ENCODE data around the gene INS. TPM values are rescaled to one million over a fixed set of nuclear protein-coding genes. Genes with fewer than 3 reads are reported as not detected.
"Not testable (repeated sequence)": the region's sequence is repeated elsewhere in the genome, so short reads cannot be mapped to it uniquely, and the experiment has no call there.

The INS gene
- total RNA-seq, 1 donor from 2014 or later: not detected

GRCh38 chr11:2182692-2183474 is 21.9 kb upstream of the INS start:
- Mint-ChIP-seq H3K27ac (no peak overlapping the region), H3K27me3 (ENCODE audit: low read depth) (no peaks in the 10 kb centered on the region), H3K36me3 (ENCODE audit: low read depth) (no peaks in the 10 kb centered on the region), H3K4me1 (ENCODE audit: low read depth) (no peaks in the 10 kb centered on the region), H3K4me3 (ENCODE audit: low read depth) (no peak overlapping the region), H3K9me3 (no peaks in the 10 kb centered on the region)
- intact Hi-C loops (cut with micrococcal nuclease): no loop called here
- DNase-seq (ENCODE audit: low spot score): no peak

DNA sequence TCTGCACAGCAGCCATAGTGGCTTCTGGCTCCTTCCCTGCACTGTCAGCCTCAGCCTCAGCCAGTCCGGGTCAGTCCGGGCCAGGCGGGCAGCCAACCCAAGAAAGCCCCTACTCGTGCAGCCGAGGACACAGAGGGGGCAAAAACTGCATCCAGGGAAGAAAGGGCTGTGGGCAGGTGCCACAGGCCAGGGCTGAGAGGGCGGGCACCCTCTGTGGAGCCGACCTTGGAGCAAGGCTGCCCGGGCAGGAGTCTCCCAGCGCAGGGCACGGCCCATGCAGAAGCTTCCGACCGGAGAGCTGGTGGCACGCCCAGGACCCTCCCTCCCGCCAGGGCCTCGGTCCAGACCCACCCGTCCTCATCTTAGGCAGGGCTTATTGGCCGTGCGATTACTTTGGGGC is 21.1 kb upstream of the INS start:
- Mint-ChIP-seq H3K9me3 (no peaks in the 10 kb centered on the region), H3K4me3 (ENCODE audit: low read depth) (no peak overlapping the region), H3K27ac (no peak overlapping the region), H3K4me1 (ENCODE audit: low read depth) (no peaks in the 10 kb centered on the region), H3K36me3 (ENCODE audit: low read depth) (no peaks in the 10 kb centered on the region), H3K27me3 (ENCODE audit: low read depth) (no peaks in the 10 kb centered on the region)
- no peak for DNase-seq (ENCODE audit: low spot score)
- intact Hi-C loops (cut with micrococcal nuclease): no loop called here

DNA sequence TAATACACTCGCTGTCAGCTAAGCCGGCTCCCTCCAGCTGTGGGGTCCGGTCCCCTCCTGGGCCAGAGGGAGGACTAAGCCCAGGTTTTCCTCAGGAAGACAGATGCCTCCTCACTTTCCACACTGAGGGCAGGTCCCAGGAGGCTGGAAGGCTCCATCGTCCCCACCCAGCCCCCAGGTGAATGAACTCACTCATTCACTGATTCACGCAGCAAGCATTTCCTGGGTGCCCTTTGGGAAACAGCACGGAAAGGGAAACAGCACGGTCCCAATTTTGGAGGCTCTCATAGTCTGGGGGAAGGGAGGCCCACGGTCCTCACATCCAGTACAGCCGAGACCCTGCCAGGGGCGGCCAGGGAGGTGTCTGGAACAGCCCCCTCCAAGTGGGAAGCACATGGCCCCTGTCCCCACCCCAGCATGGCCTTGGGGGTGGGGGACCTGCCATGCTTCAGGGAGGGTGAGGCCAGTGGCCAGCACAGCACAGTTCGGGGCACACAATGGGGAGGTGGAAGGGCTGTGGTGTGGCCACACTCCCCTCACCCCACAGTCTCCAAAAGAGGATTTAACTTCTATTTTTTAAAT is 19.9 kb upstream of the INS start:
- no peaks in the 10 kb centered on the region for H3K9me3 Mint-ChIP-seq
- no peak overlapping the region for H3K27ac Mint-ChIP-seq
- H3K4me3 Mint-ChIP-seq (ENCODE audit: low read depth): no peak overlapping the region
- no peaks in the 10 kb centered on the region for H3K27me3 Mint-ChIP-seq (ENCODE audit: low read depth)
- H3K36me3 Mint-ChIP-seq (ENCODE audit: low read depth): no peaks in the 10 kb centered on the region
- intact Hi-C loops (cut with micrococcal nuclease): no loop called here
- H3K4me1 Mint-ChIP-seq (ENCODE audit: low read depth): no peaks in the 10 kb centered on the region
- no peak for DNase-seq (ENCODE audit: low spot score)

- no peaks in the 10 kb centered on the region for H3K27me3 Mint-ChIP-seq (ENCODE audit: low read depth)
- intact Hi-C loops (cut with micrococcal nuclease): no loop called here
- H3K27ac Mint-ChIP-seq: no peak overlapping the region
- H3K36me3 Mint-ChIP-seq (ENCODE audit: low read depth): no peaks in the 10 kb centered on the region
- H3K4me3 Mint-ChIP-seq (ENCODE audit: low read depth): no peak overlapping the region
- H3K9me3 Mint-ChIP-seq: no peaks in the 10 kb centered on the region
- no peak for DNase-seq (ENCODE audit: low spot score)
- H3K4me1 Mint-ChIP-seq (ENCODE audit: low read depth): no peaks in the 10 kb centered on the region
These were observed 19.3 kb upstream of the INS start for GRCh38 chr11:2180347-2180746.

- Mint-ChIP-seq H3K36me3 (ENCODE audit: low read depth) (no peaks in the 10 kb centered on the region), H3K4me1 (ENCODE audit: low read depth) (no peaks in the 10 kb centered on the region), H3K27me3 (ENCODE audit: low read depth) (no peaks in the 10 kb centered on the region), H3K4me3 (ENCODE audit: low read depth) (no peak overlapping the region), H3K27ac (no peak overlapping the region), H3K9me3 (no peaks in the 10 kb centered on the region)
- DNase-seq (ENCODE audit: low spot score): no peak
- intact Hi-C loops (cut with micrococcal nuclease): no loop called here
These were observed 18.5 kb upstream of the INS start for GRCh38 chr11:2179516-2179915.

- Mint-ChIP-seq H3K27me3 (ENCODE audit: low read depth) (no peaks in the 10 kb centered on the region), H3K9me3 (no peaks in the 10 kb centered on the region), H3K4me1 (ENCODE audit: low read depth) (no peaks in the 10 kb centered on the region), H3K4me3 (ENCODE audit: low read depth) (no peak overlapping the region), H3K36me3 (ENCODE audit: low read depth) (no peaks in the 10 kb centered on the region), H3K27ac (no peak overlapping the region)
- intact Hi-C loops (cut with micrococcal nuclease): no loop called here
- DNase-seq (ENCODE audit: low spot score): no peak
These were observed 18.0 kb upstream of the INS start for GRCh38 chr11:2178906-2179494.

DNA sequence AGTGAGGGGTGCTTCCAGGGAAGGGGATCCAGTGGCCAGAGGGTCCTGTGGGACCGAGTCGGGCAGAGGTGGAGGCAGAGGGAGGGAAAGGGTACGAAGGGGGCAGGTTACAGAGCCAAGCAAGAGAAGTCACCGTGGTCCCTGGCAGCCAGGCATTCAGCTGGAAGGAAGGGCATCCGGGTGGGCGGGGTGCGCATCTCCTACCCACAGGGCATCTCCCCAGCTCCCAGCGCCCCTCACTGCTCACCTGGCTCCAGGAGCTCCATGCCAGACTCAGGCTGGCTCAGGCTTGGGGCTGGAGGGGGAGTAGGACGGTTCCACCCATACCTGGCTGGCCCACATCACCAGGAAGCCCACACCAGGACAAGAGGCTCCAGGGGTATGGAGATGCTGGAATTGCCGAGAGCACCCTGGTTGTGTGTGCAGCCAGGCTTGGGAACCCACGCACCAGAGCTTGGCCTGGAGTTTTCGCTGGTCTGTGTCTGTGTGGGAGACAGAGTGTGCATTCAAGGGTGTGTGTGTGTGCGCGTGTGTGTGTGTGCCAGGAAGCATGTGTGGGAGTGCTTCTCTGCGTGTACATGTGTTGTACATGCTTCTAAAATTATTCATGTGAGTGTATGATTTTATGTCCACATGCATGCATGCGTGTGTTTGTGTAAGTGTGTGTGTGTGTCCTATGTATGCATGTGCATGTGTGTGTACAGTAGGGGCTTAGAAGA is 17.2 kb upstream of the INS start:
- H3K27ac Mint-ChIP-seq; H3K4me1 Mint-ChIP-seq (ENCODE audit: low read depth); H3K4me3 Mint-ChIP-seq (ENCODE audit: low read depth); H3K27me3 Mint-ChIP-seq (ENCODE audit: low read depth); intact Hi-C loops (cut with micrococcal nuclease); H3K36me3 Mint-ChIP-seq (ENCODE audit: low read depth); DNase-seq (ENCODE audit: low spot score); H3K9me3 Mint-ChIP-seq: not testable (repeated sequence)

DNA sequence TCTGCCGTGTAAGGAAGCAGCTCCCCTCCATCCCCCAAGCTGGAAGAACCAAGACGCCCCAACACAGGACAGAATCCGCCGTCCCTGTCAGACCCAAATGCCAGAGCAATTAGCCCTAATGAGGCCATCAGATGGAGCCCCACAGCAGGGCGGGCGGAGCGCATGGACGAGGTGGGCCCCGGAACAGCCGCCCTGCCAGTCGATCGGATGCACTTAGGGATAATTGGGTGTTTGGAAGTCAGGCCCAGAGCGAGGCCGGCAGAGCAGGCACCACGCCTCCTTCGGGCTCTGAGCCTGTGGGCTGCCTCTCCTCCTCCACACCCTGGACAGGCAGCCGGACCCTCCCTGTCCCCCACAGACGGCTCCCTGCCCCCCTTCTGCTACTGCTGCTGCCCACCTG is 16.1 kb upstream of the INS start:
- DNase-seq (ENCODE audit: low spot score): no peak
- no peaks in the 10 kb centered on the region for H3K4me1 Mint-ChIP-seq (ENCODE audit: low read depth)
- no peaks in the 10 kb centered on the region for H3K27me3 Mint-ChIP-seq (ENCODE audit: low read depth)
- intact Hi-C loops (cut with micrococcal nuclease): no loop called here
- no peaks in the 10 kb centered on the region for H3K9me3 Mint-ChIP-seq
- H3K27ac Mint-ChIP-seq: no peak overlapping the region
- no peak overlapping the region for H3K4me3 Mint-ChIP-seq (ENCODE audit: low read depth)
- no peaks in the 10 kb centered on the region for H3K36me3 Mint-ChIP-seq (ENCODE audit: low read depth)

GRCh38 chr11:2176389-2176900 is 15.4 kb upstream of the INS start:
- intact Hi-C loops (cut with micrococcal nuclease): no loop called here
- Mint-ChIP-seq H3K4me1 (ENCODE audit: low read depth) (no peaks in the 10 kb centered on the region), H3K36me3 (ENCODE audit: low read depth) (no peaks in the 10 kb centered on the region), H3K27ac (no peak overlapping the region), H3K27me3 (ENCODE audit: low read depth) (no peaks in the 10 kb centered on the region), H3K9me3 (no peaks in the 10 kb centered on the region), H3K4me3 (ENCODE audit: low read depth) (no peak overlapping the region)
- no peak for DNase-seq (ENCODE audit: low spot score)

- H3K27me3 Mint-ChIP-seq (ENCODE audit: low read depth): no peaks in the 10 kb centered on the region
- no peaks in the 10 kb centered on the region for H3K4me1 Mint-ChIP-seq (ENCODE audit: low read depth)
- no peak overlapping the region for H3K27ac Mint-ChIP-seq
- DNase-seq (ENCODE audit: low spot score): no peak
- no peaks in the 10 kb centered on the region for H3K36me3 Mint-ChIP-seq (ENCODE audit: low read depth)
- H3K9me3 Mint-ChIP-seq: no peaks in the 10 kb centered on the region
- intact Hi-C loops (cut with micrococcal nuclease): no loop called here
- no peak overlapping the region for H3K4me3 Mint-ChIP-seq (ENCODE audit: low read depth)
These were observed 14.7 kb upstream of the INS start for GRCh38 chr11:2175659-2176058.

DNA sequence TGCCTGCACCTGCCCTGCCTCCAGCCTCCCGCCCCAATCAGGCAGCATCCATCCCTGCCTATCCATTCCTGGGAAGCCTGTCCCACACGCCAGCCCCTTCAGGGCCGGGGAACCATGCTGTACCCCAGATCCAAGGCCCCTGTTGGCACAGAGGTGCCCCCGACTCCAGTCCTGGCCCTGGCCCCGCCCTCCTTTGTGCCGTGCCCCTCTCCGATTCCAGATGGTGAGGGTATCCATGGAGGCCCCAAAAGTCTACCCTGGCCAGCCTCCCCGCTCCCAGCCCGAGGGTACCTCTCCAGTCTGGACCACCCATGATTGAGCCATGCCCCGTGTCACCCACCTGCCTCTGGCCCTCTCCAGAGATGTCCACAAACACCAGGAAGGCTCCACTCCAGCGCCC is 13.4 kb upstream of the INS start:
- Mint-ChIP-seq H3K36me3 (ENCODE audit: low read depth) (no peaks in the 10 kb centered on the region), H3K27me3 (ENCODE audit: low read depth) (no peaks in the 10 kb centered on the region), H3K4me1 (ENCODE audit: low read depth) (no peaks in the 10 kb centered on the region), H3K9me3 (no peaks in the 10 kb centered on the region), H3K4me3 (ENCODE audit: low read depth) (no peak overlapping the region), H3K27ac (no peak overlapping the region)
- intact Hi-C loops (cut with micrococcal nuclease): no loop called here
- DNase-seq (ENCODE audit: low spot score): no peak

- Mint-ChIP-seq H3K27me3 (ENCODE audit: low read depth) (no peaks in the 10 kb centered on the region), H3K36me3 (ENCODE audit: low read depth) (no peaks in the 10 kb centered on the region), H3K27ac (no peak overlapping the region), H3K9me3 (no peaks in the 10 kb centered on the region), H3K4me3 (ENCODE audit: low read depth) (no peak overlapping the region), H3K4me1 (ENCODE audit: low read depth) (no peaks in the 10 kb centered on the region)
- intact Hi-C loops (cut with micrococcal nuclease): no loop called here
- DNase-seq (ENCODE audit: low spot score): no peak
These were observed 12.8 kb upstream of the INS start for GRCh38 chr11:2173761-2174160.

All from activated T-helper 2 cell treated with anti-CD3 and anti-CD28 coated beads, Interferon-gamma antibody, Interleukin-2, Interleukin-4, amounts not matched to agents 10 μg/mL and 5 μg/mL and 100 μg/mL, durations not matched to agents 14 hours and 24 hours and 36 hours (primary cell).